Activated CD8-positive, alpha-beta memory T cell treated with anti-CD3 and anti-CD28 coated beads for 1 hour (primary cell): ENCODE results near the gene TRIM32.

Source experiments
- DNase-seq, 2 donors: peaks; one replicate each; pipeline ENCODE4 v3.0.0-alpha.2; 2020; ENCODE audit warnings: low read depth in 1 of 2; ENCODE audit errors: extremely low read depth in 1 of 2

TRIM32 gene

DNA sequence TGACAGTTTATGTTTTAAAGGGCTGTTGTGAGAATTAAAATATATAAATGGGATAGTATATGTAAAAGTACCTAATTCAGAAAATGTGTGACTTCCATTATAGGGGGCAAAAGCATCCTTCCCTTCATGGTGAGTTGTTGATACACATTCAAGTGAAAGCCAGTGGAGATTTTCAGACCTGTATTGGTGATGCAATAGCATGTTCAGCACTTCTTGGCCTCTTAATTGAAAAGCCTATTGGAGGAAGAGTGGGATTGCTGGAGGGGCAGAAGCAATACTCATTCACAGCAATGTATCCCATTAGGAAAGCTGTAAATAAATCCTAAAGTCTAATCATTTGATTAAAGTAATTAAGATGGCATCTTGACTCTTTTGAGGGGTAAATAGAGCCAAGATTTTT is 17.4 kb downstream of the TRIM32 start:
- DNase-seq = no peak

DNA sequence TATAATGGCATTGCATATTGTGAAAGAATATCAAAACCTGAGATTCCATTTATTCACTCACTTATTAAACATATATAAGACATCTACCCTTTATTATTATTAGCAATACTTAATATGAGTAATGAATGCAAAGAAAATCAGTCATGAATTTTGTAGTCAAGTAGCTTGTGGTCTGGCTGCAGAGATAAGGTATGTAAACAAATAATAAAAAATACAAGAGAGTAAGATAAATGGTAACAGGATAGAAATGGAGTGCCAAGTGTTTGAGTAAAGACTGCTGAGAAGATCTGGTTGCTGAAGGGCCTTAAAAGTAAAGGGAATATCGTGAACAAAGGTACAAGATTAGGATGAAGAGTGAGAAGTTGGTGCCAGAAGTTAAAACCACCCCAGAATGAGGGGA is 18.4 kb downstream of the TRIM32 start:
- DNase-seq = no peak

DNA sequence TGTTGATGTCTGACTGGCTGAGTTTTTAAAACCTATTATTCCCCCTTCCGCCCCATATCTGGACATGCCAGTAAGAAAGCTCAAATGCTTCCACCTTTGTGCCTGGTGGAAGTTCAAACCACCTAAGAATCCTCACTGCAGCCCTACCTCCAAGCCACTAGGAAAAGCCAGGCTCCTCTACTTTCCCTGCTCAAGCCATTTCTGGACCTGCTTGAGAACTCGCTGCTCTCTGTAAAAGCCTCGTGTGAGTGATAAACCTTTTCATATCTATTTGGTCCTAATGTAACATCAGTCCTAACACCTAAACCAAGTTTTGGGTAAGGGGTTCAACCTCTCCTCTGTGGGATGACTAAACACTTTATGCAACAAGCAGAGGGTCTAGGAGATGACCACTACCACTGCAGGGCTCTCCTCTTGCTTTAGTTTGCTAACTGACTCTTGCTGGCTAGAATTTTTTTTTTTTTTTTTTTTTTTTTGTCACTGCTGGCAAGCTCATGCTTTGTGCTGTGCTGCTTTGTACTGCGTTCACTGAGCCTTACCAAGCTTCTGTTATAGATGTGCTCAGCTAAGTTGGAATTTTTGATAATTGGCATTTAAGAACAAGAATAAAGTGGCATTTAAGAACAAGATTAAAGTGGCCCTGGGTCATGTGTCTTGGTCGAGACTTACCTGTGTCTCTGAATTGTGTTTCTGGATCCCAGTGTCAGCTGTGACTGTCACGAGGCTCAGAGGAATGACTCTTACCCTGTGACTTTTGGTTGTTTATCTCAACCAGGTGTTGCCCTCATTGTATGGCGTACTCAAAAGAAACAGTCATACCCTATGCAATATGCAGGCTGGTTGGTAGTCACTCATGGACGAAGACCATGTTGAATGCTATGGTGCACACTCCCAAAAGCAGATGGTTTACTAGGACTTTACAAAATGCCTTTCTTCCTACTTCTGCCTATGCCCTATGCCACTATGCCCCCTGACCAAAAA is 19.5 kb downstream of the TRIM32 start:
- DNase-seq = no peak

DNA sequence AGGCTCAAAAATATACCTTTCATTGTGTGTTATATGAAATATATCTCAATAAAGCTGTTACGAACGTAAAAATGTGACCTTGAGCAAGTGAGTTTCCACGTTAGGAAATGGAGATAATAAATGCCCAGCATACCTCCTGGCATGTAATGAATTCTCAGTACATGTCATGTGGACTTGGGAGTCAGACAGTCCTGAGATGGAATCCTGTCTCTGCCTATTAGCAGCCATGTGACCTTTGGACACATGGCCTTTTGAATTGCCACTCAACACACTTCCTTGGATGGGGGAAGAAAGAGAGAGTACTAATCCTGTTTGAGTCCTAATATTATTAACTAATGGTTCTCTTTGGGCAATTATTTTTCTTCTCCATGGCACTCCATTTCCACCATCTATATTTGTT is 25.7 kb downstream of the TRIM32 start:
- no peak for DNase-seq

DNA sequence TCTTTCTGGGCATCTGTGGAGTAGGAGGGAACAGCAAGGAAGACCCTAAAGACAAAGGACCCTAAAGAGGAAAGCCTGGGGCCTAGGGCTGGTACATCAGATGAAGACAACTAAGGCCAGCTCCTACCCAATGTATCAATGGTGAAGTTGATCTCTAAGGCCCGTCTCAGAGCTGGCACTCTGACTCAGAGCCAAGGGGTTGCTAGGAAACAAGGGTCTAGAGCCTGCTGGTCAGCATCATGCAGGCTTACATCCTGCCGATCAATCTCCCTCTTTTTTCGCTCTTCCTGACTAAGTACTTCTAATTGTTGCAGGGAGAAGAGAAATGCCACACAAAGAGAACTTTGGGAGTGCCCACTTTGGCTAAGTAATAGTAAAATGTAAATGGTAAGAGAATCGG is 26.2 kb downstream of the TRIM32 start:
- DNase-seq = no peak

DNA sequence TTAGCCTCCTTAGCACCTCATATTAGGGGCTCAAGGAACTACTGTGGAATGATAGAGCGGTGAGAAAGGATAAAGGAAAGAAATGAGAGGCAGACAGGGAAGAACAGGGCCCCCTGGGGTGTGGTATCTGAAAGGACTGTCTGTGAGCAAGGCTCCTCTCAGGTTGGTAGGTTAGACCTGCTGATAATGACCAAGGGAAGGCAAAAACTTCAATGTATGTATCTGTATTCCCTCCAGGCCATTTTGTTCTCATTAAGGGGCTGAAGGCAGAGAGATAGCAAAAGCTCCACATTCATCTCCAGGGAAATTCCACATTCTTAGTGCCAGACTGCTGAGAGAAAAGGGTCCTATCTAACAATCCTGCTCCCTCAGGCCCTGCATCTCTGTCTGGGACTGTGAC is 28.6 kb downstream of the TRIM32 start:
- DNase-seq = no peak

DNA sequence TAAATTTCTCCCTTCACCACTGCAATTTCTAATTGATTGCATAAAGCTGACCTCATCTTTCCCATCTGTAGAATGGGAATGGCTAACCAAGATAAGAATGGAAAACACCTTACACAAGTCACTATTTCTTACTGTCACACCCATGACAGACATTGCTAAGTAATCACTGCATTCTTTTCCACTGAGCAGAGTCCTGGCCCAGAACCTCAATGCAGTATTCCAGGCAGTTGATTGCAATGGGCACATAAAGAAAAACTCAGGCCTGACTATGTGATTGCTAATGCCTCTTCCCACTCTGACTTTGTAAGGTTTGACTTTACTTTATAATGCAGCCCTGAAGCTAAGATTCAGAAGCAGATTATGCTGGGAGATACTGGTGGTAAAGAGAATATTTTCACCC is 29.3 kb downstream of the TRIM32 start:
- DNase-seq = no peak

DNA sequence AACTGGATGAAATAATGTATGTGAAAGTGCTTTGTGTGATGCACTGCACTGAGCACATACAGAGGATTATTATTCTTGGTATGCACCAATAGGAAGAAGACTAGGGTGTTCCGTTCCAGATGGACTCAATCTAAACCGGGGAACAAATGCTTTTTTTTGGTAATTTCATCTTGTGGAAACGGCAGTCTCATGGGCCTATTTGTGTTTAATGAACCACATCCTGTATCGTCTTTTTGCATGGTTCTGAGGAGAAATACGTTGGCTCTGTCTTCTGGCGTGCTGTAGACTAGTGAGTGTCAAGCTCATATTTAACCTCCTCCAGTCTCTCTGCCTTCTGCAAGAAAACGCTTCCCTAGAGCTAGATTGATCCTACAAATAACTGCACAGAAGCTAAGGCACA is 30.0 kb downstream of the TRIM32 start:
- DNase-seq = no peak

DNA sequence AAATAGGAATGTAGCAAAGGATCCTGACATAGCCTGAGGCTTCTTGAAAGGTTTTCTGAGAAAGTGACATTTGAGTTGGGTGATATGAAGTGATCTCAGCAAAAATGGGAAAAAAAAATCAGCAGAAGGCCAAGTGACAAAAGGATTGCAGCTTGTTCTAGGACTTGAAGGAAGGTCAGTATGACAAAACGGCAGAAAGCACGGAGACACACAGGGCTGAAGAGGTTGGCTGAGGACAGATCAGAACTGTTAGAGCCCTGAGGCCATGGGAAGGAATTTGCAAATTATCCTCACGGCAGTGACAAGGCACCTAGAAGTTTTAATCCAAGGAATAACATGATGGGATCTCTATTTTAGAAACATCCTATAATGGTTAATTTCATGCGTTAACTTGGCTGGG is 31.0 kb downstream of the TRIM32 start:
- DNase-seq = no peak

DNA sequence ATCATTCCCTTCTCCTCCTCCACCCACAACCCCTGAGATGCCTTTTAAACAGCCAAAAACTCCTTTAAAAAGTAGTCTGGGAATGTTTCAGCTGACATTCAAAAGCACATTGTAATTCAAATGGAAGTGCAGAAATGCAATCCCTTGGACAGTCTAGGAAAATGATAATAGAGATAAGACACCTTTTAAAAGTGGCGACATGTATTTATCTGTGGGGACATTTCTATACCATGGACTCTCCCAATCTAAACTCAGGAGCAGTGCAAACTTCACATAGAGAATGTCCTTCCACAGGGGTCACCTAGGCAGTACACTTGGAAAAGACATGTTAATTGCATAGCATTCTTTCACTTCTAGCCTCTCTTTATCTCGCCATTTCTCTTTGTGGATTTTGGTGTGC is 33.0 kb downstream of the TRIM32 start:
- DNase-seq = no peak

DNA sequence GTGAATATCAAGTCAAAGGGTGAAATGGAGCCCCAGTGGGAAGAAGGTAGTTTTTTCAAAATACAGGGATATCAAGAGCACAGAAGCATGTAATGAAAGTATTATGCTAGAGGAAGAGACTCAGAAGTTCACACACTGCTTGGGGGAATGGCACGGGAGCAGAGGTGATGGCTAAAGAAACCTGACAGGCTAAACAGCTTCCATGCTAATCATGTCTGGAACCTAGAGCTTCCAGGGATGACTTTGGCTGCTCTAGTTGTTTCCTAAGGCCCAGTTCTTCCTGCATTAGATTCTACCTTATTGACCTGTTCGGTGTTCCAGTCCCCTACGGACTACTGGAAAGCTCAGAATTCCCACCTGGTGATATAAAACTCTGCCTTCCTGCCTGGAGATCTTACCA is 34.3 kb downstream of the TRIM32 start:
- DNase-seq = no peak

DNA sequence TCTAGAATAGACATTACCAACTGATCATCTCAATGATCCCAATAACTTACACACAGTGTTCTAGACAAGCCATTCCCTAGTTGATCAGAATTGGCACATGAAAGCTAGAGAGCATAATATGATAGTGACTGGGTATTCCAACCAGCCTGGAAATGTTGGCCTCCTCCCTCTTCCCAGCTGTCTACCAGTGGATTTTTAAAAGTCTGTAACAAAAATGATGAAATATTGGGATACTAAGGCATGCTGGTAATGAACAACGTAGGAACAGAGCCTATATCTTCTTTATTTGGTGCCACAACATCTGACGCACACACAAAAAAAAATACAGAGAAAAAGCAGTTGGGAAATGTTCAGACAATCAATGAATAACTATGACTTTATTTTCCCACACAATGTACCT is 34.8 kb downstream of the TRIM32 start:
- no peak for DNase-seq

DNA sequence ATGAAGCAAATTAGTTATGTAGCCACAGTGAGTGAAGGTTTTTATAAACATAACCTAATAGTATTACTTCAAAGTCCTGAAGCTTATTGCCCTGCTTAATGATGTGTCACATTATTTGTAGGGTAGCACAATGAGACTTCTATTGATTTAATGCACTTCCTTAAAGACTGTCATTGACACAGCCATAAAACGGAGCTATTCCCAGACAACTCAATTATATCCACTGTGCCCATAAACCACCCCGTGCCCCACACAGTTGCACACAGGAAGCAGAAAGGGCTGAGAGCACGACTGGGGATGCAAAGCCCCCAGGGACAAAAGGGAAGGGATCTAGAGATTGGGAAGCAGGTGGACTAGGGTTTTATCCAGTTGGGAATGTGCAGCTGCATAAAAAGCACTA is 37.0 kb downstream of the TRIM32 start:
- DNase-seq = no peak

DNA sequence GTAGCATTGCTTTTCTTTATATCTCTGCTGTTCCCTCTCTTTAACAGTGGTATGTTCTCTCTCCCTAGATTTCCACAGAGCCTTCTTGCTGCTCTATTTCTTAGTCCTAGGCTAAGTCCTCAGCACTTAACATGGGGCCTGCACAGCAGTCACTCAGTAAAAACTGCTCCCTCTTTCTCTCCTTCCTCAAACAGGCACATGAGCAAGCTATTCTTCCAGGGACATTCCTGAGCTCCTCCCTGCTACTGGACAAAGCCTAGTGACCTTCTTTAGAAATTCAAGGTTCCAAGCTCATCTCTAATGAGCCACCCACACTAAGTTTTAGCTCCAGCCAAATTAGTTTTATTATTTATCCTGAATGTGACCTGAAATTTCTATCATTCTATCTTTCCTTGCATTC is 39.5 kb downstream of the TRIM32 start:
- no peak for DNase-seq

DNA sequence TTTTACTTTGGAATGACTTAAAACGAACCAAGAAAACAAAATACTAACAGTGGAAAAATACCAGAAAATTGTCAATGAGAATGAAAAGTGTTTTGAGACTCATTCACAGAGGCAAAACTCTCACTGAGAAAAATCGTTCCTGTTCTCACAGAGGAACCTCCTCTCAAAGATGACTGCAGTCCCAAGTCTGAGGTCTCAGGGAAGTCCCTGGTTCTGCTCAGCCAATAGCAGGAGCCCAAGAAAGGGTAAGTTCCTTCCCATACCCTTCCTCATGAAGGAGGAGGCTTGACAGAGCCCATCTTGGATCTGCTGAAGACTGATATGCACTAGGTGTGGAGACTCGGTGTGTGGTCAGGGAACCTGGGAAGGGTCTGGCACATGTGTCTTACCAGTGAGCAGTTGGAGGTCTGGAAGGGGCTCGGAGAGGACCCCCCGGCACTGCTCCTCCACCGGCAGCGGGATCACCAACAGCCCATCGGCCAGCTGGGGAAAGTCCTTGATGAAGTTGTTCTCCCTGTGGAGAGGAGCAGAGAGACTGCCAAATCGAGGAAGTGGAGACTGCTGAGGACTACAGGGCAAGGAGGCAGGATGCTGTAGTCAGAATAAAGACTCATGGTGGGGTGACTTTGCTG is 46.0 kb downstream of the TRIM32 start:
- DNase-seq = no peak

DNA sequence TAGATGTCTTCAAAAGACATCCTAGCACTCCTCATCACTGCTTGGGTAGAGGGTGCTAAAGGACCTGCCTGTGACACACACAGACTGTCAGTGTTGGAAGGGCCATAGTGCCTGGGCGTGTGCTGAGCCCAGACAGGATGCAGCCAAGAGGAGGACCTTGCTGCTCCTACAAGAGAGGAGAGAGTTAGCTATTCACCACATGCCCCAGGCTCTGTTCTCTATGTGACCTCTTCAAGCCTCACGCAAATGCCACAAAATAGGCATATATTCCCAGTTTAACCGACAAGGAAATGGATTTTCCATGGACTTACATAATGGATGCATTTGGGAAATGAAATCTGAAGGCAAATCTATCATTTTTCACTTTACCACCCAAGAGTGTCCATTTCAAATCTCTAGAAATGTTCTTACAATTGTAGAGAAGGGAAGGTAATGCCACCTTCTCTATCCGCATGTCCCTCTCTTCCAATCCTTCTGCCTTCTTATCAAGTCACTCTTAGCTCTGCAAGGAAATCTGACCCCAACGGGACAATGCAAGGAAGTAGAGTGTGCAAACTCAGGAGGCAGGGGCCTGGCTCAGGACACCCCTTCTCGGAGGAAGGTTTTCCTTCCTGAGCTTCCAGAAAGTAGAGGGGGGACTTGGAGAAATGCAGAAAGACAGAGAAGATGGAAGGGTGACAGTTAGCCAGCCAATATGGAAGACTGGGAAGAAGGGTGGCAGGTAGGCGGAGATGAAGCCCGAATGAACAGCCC is 49.5 kb downstream of the TRIM32 start:
- no peak for DNase-seq

DNA sequence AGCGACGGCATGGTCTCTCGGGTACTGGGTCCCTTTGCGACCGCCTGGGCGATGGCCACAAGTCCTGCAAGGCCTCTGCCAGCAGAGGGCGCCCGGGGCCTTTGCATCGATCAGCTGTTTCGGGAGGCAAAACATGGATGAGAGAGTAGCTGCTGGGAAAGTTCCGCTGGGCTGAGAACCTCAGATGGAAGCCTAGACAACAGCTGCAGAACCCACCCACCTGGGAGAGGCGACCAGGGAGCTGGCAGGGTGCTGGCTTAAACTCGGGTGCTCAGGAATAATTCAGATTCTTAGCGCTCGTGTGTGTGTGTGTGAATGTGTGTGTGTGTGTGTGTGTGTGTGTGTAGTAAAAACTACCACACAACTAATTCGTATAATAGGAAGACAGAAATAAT is 50.0 kb downstream of the TRIM32 start:
- peak in 1 of 2 donors; percentile 22 for DNase-seq

DNA sequence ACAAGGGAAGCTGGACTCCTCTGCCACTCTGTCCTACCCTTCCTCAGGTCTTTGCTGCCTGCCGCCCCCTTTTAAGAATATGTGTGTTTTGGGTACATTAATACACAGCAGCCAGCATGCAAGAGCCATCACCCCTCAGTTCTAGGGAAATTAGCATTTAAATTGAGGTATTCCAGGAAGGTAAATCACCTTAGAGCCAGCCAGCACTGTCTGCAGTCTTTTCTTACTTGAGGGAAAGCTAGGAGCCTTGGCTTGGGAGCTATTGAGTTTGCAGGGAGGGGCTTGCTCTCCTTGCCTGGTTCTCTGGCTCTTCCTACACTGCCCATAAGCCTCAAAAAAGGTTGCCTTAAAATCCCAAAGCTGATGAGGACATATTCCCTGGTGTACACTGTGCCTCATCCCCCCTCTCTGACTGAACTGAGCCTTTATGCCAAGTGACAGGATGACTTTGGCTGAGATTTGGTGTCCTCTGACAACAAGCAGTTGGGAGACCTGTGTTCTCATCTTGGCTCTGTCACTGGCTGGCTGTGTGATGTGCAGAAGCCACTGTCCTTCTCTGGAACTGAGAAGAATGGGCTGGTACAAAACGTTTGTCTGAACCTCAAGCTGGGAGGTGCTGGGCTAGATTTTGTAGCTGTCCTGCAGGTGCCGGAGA is 54.1 kb downstream of the TRIM32 start:
- DNase-seq = no peak

DNA sequence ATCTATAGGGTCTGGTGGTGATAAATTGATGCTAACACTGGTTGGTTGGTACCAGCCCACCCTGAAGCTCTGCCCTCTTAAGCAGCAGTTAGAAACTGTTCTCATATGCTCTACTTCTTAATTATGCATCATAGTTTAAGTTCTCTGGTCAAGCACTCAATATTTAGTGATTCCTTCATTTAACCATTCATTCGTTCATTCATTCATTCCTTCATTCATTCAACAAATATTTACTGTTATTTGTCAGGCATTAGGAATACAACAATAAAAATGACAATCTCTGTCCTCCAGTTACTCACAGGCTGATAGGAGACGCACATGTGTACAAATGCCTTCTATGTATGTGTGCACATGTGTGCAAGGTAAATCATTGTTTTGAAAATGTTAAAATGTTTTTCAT is 54.6 kb downstream of the TRIM32 start:
- no peak for DNase-seq

DNA sequence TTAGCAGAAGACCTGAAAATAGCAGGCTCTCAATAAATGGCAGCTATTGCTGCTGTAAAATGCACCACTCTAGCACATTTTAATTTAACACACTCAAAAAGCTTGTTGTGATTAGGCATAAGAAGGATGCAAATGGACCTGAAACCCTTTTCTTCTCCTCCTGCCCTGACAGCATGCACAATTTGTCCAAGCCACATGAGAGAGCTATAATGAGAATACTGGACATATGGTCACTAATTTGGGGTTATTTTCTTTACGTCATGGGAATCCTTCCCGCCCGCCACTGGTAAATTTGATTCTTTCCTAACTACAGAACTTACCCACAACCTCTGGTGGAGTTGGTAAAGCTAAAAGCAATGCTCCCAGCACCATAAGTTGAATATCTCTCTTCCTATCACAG is 62.1 kb downstream of the TRIM32 start:
- DNase-seq = no peak

DNA sequence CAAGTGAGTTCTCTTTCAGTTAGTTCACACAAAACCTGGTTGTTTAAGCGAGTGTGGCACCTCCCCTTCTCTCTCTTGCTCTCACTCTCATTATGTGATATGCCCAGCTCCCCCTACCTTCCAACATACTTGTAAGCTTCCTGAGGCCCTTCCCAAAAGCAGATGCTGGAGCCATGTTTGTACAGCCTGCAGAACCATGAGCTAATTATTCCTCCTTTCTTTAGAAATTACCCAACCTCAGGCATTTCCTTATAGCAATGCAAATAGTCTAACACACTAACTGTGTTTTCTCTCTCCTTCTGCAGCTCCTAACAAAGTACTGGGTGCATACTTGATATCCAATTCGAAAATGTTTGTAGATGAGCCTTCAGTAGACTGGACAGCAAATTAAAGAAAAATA is 62.7 kb downstream of the TRIM32 start:
- no peak for DNase-seq
